OCI-LY3 (cell line): Measurements from ENCODE around the gene SLC35B2.

Experiments used
- CTCF ChIP-seq: fragments of 200-600, 300-600 bp; sonication (generic); IDR thresholded peaks from 2 replicates; pipeline ENCODE4 v1.5.1; 2014; ENCODE audit warnings: antibody characterized with exemption, low read length, low read depth
- EZH2phosphoT487 ChIP-seq: fragments of 200-600 bp; shearing (Covaris generic); IDR thresholded peaks from 2 replicates; pipeline ENCODE4 v1.6.1; 2018; ENCODE audit warnings: antibody characterized with exemption, mixed run types, low read depth

GRCh38 chr6:44211284-44211683, 46.0 kb downstream of the SLC35B2 start:
- TF ChIP-seq CTCF (no peak), EZH2phosphoT487 (no peak)
